ENCODE results near the gene CXCL10.

Gene CXCL10

DNA sequence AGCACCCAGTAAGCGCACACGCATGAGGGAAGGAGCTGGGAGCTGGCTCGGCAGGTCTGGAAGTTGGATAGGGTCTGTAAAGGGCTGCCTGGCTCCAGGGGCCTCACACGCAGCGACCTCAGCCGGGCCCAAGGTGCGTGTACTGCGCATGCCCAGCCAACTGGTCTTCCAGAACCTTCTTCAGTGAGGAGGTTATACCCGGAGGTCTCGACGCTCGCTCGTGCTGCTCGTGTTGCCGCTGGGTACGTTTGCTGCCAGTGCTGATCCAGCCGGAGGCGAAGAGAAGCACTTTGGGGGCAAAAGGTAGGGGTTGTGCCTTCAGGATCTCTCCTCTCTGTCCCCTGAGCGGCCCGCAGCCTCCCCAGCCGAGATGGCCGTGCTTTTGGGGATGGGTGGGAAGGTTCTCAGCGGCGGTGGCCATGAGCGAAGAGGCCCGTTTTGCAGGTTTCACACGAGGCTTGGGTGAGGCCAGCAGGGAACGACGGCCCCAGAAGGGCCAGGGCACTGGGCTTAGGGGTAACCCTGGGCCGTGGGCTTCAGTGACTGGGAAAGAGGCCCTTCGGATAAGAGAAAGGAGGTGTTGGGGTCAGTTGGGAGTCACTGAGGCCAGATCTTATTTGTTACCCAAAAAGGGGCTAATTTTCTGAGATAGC, 12.2 kb downstream of the CXCL10 start:
- TF ChIP-seq, protein P1, sequence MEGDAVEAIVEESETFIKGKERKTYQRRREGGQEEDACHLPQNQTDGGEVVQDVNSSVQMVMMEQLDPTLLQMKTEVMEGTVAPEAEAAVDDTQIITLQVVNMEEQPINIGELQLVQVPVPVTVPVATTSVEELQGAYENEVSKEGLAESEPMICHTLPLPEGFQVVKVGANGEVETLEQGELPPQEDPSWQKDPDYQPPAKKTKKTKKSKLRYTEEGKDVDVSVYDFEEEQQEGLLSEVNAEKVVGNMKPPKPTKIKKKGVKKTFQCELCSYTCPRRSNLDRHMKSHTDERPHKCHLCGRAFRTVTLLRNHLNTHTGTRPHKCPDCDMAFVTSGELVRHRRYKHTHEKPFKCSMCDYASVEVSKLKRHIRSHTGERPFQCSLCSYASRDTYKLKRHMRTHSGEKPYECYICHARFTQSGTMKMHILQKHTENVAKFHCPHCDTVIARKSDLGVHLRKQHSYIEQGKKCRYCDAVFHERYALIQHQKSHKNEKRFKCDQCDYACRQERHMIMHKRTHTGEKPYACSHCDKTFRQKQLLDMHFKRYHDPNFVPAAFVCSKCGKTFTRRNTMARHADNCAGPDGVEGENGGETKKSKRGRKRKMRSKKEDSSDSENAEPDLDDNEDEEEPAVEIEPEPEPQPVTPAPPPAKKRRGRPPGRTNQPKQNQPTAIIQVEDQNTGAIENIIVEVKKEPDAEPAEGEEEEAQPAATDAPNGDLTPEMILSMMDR (IDR thresholded peaks at IDR 0.05; ENCODE audit: insufficient read depth, low read depth, low read length, missing control alignments) = no peak
- no peak for DNase-seq (ENCODE audit: low read depth)
- no peak overlapping the region for H3K4me3 ChIP-seq (ENCODE audit: low read depth, low read length)

DNA sequence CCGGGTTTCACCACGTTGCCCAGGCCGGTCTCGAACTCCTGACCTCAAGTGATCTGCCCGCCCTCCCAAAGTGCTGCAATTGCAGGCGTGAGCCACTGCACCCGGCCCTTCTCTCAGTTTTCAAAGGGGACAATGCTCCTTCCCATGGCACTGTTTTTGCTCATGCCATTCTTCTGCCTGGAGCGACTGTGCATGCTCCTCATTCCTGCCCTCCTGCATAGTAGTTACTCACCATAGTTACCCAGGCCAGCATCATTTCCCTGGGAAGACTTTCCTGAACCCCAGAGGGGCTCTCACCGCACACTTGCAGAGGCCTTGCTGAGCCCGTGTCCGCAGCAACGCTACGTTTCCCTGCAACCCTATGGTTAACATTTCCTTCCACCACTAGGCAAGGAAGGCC, 12.7 kb downstream of the CXCL10 start:
- DNase-seq (ENCODE audit: low read depth) = no peak
- TF ChIP-seq, protein P1 (IDR thresholded peaks at IDR 0.05; ENCODE audit: insufficient read depth, low read depth, low read length, missing control alignments) = no peak
- no peak overlapping the region for H3K4me3 ChIP-seq (ENCODE audit: low read depth, low read length)

DNA sequence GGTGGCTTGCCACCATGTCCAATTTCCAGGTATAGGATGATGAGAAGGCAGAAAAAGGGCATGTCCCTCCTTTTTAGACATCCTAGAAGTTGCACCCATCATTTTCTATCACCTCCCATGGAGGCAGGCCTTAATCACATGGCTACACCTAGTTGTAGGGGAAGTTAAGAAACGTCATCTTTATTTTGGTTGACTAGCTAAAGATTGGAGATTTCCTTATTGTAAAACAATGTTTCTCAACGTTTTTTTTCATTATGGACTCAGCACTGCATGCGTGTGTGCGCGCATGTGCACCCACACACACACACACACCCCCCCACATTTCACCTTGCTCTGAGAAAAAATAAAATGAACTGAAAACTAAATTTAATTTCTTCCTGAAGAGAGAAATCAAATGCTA, 14.0 kb downstream of the CXCL10 start:
- no peak for DNase-seq (ENCODE audit: low read depth)
- TF ChIP-seq, protein P1 (IDR thresholded peaks at IDR 0.05; ENCODE audit: insufficient read depth, low read depth, low read length, missing control alignments) = no peak
- H3K4me3 ChIP-seq (ENCODE audit: low read depth, low read length) = no peak overlapping the region

DNA sequence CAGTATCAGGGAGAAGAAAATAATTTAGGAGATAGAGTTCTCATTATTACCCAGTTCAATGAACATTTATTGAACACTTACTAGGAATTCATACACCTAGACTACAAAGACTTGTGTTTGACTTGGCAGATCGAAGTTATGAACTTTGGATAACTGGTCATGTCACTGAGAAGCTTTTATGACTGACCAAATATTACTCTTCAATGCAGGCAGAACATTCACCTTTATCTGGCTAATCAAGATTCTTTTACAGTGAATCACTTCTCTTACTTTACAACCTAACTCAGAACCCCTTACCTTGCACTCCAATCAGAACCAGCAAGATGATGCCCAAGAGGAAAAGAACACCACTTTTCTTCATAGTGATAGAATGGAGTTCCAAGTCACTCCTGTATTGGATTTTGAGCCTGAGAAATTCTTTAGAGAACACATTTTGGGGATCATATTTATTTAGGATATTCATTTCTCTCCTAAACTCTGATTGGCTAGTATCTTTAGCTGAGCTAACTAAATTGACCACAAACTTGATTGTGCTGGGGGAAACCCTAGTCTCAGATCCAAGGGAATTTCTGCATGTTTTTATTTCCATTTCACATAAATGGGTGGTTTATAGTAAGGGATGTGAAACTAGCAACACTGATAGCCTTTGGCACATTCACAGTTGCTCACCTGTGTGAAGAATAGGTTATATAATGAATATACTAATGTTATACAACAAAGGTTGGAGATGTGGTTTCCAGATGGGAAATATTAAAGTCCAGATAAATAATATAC, 16.0 kb downstream of the CXCL10 start, which contains the start of gene CXCL9:
Gene CXCL9 (minus strand): TSS at position 421 of the 774 bp plus-strand sequence. CDS start 60 bp downstream, at position 361.
- DNase-seq (ENCODE audit: low read depth) = no peak
- TF ChIP-seq, protein P1 (IDR thresholded peaks at IDR 0.05; ENCODE audit: insufficient read depth, low read depth, low read length, missing control alignments) = no peak
- H3K4me3 ChIP-seq (ENCODE audit: low read depth, low read length) = no peak within 1 kb of the TSS

DNA sequence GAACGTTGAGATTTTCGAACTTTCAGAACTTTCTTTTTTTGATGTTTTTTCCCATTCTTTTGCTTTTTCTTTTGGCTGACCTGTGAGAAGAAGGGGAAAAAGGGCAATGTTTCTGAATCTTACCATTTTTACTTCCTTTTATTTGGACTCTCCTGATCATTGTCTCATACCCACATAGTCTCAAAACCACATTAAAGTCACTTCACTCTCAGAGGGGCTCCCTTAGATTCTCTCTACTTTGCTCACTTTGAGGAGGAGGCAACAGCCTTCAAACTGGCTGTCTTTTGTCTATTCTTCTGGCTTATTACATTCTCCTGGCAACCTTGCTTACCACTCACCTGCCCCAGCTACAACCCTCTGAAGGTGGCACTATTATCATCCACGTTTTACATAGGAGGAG, 19.7 kb downstream of the CXCL10 start:
- no peak for DNase-seq (ENCODE audit: low read depth)
- TF ChIP-seq, protein P1 (IDR thresholded peaks at IDR 0.05; ENCODE audit: insufficient read depth, low read depth, low read length, missing control alignments) = no peak

DNA sequence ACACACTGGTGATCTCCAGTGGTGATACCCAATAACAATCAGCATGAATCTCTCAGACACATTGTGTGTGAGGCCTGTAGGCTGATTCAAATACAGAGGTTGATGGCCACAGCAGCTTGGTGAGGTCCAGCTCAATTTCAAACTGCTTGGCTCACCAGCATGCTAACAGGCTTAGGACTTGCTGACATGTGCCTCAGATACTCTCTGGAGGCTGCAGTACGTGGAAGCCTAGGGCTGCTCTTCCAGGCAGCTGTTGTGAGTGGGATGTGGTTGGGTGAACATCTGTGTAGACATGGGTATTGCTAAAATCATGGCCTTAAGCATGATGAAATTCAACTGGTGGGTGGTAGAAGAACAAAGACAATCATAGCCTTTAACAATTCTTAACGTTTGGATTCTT, 20.3 kb downstream of the CXCL10 start:
- no peak overlapping the region for H3K4me3 ChIP-seq (ENCODE audit: low read depth, low read length)
- no peak for DNase-seq (ENCODE audit: low read depth)

More for the DNA sequence above, 19.7 kb downstream of the CXCL10 start:
- no peak overlapping the region for H3K4me3 ChIP-seq (ENCODE audit: low read depth, low read length)

More for the DNA sequence above, 20.3 kb downstream of the CXCL10 start:
- TF ChIP-seq, protein P1 (IDR thresholded peaks at IDR 0.05; ENCODE audit: insufficient read depth, low read depth, low read length, missing control alignments) = no peak
